ENCODE measurements around the gene PEX11G.

DNA sequence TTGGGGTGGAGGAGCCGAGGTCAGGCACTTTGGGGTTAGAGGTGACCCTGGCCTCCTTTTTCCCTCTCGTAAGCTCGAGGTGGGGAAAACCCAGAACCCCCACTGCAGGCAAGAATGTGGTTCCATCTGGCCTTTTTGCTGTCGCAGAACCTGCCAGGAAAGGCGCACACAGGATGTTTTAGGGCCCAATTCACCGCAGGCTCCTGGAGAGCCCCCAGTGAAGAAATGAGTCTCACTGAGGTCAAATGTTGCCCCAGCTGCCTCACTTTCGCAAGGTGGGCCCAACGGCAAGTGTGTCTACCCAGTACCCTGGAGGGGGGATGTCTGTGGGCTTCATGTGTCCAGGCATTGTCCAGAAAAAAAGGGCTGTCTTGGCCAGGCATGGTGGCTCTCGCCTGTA lies 61.8 kb downstream of the PEX11G start:
- TF ChIP-seq, protein P1, sequence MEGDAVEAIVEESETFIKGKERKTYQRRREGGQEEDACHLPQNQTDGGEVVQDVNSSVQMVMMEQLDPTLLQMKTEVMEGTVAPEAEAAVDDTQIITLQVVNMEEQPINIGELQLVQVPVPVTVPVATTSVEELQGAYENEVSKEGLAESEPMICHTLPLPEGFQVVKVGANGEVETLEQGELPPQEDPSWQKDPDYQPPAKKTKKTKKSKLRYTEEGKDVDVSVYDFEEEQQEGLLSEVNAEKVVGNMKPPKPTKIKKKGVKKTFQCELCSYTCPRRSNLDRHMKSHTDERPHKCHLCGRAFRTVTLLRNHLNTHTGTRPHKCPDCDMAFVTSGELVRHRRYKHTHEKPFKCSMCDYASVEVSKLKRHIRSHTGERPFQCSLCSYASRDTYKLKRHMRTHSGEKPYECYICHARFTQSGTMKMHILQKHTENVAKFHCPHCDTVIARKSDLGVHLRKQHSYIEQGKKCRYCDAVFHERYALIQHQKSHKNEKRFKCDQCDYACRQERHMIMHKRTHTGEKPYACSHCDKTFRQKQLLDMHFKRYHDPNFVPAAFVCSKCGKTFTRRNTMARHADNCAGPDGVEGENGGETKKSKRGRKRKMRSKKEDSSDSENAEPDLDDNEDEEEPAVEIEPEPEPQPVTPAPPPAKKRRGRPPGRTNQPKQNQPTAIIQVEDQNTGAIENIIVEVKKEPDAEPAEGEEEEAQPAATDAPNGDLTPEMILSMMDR (IDR thresholded peaks at IDR 0.05; ENCODE audit: low read length) = no peak
- TF ChIP-seq EZH2 (IDR thresholded peaks at IDR 0.05; ENCODE audit: borderline replicate concordance, low read length) = no peak

Measured in OCI-LY1 (cell line).